Progenitor cell of endocrine pancreas (in vitro differentiated cells): ENCODE data around the gene PRKCG. TPM values are rescaled to one million over a fixed set of nuclear protein-coding genes. Genes with fewer than 3 reads are reported as not detected.

ENCODE experiments used
- DNase-seq: peaks from one replicate; pipeline ENCODE4 v3.0.0; 2021; ENCODE audit warnings: low spot score; ENCODE audit not compliant: unreplicated experiment
- H3K27ac Mint-ChIP-seq: 2 replicates; pipeline ENCODE4 v1.8.0; 2021; ENCODE audit warnings: mild to moderate bottlenecking, moderate library complexity, mixed read lengths
- H3K27me3 Mint-ChIP-seq: 2 replicates; pipeline ENCODE4 v1.8.0; 2021; ENCODE audit warnings: mixed read lengths
- H3K36me3 Mint-ChIP-seq: 2 replicates; pipeline ENCODE4 v1.8.0; 2022; ENCODE audit warnings: mixed read lengths; ENCODE audit not compliant: insufficient read depth
- H3K4me1 Mint-ChIP-seq: 2 replicates; pipeline ENCODE4 v1.8.0; 2021; ENCODE audit warnings: low read depth, mixed read lengths
- H3K4me3 Mint-ChIP-seq: 2 replicates; pipeline ENCODE4 v1.8.0; 2021; ENCODE audit warnings: low read depth, mild to moderate bottlenecking, moderate library complexity, mixed read lengths
- H3K9me3 Mint-ChIP-seq: 2 replicates; pipeline ENCODE4 v1.8.0; 2021; ENCODE audit warnings: low read depth, mixed read lengths
- total RNA-seq: library from RNA; stranded (reverse); gene quantifications from 2 replicates; pipeline ENCODE4 v1.2.1, GENCODE V29; 2021
- TF ChIP-seq, protein P1 (sequence below): fragments of 200-600 bp; sonication (generic); IDR thresholded peaks from one replicate; pipeline ENCODE4 v1.5.0; 2021; ENCODE audit warnings: antibody characterized with exemption, mild to moderate bottlenecking; ENCODE audit not compliant: unreplicated experiment

Gene PRKCG
- total RNA-seq, 1 donor from 2014 or later: 8.4 TPM

DNA sequence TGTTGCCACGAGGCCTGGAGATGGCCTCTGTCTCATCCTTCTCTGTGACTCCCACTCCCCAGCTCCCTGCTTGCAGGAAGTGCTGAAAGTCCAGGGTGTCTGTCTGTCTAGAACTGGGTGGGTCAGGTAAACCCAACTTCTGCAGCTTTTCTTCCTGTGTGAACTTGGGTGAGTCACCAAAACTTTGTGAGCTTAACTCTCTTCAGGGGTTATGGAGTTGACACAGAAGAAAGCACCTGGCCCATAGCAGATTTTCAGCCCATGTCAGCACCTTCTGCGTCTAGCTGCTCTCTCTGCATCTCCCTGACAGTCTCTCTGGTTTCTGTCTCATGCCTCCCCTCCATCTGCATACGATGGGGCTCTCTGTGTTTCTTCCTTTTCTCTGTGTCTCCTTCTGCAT is 22.9 kb downstream of the PRKCG start:
- Mint-ChIP-seq H3K9me3 (no peaks in the 10 kb centered on the region), H3K36me3 (no peaks in the 10 kb centered on the region), H3K27me3 (peaks cover 71% of the 10 kb centered on the region), H3K27ac (no peak overlapping the region), H3K4me3 (no peak overlapping the region), H3K4me1 (peaks cover 9% of the 10 kb centered on the region)
- DNase-seq: no peak
- TF ChIP-seq, protein P1, sequence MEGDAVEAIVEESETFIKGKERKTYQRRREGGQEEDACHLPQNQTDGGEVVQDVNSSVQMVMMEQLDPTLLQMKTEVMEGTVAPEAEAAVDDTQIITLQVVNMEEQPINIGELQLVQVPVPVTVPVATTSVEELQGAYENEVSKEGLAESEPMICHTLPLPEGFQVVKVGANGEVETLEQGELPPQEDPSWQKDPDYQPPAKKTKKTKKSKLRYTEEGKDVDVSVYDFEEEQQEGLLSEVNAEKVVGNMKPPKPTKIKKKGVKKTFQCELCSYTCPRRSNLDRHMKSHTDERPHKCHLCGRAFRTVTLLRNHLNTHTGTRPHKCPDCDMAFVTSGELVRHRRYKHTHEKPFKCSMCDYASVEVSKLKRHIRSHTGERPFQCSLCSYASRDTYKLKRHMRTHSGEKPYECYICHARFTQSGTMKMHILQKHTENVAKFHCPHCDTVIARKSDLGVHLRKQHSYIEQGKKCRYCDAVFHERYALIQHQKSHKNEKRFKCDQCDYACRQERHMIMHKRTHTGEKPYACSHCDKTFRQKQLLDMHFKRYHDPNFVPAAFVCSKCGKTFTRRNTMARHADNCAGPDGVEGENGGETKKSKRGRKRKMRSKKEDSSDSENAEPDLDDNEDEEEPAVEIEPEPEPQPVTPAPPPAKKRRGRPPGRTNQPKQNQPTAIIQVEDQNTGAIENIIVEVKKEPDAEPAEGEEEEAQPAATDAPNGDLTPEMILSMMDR: no peak

DNA sequence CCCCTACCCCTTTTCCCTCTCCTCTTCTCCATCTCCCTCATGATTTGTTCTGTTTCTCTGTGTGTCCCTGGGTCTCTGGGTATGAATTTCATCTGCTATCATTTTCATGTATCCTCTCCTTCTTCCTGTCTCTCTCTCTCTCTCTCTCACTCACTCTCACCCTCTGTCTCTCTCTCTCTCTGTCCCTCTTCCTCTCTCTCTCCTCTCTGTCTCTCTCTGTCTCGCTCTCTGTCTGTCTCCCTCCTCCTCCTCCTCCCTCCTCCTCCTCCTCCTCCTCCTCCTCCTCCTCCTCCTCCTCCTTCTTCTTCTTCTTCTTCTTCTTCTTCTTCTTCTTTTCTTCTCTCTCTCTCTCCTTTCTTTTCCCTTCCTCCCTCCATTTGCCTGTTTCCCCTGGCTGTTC is 23.8 kb downstream of the PRKCG start:
- no peak for DNase-seq
- Mint-ChIP-seq H3K36me3 (no peaks in the 10 kb centered on the region), H3K4me1 (peaks cover 10% of the 10 kb centered on the region), H3K9me3 (no peaks in the 10 kb centered on the region), H3K27ac (no peak overlapping the region), H3K4me3 (no peak overlapping the region), H3K27me3 (peaks cover 74% of the 10 kb centered on the region)
- TF ChIP-seq, protein P1: no peak

DNA sequence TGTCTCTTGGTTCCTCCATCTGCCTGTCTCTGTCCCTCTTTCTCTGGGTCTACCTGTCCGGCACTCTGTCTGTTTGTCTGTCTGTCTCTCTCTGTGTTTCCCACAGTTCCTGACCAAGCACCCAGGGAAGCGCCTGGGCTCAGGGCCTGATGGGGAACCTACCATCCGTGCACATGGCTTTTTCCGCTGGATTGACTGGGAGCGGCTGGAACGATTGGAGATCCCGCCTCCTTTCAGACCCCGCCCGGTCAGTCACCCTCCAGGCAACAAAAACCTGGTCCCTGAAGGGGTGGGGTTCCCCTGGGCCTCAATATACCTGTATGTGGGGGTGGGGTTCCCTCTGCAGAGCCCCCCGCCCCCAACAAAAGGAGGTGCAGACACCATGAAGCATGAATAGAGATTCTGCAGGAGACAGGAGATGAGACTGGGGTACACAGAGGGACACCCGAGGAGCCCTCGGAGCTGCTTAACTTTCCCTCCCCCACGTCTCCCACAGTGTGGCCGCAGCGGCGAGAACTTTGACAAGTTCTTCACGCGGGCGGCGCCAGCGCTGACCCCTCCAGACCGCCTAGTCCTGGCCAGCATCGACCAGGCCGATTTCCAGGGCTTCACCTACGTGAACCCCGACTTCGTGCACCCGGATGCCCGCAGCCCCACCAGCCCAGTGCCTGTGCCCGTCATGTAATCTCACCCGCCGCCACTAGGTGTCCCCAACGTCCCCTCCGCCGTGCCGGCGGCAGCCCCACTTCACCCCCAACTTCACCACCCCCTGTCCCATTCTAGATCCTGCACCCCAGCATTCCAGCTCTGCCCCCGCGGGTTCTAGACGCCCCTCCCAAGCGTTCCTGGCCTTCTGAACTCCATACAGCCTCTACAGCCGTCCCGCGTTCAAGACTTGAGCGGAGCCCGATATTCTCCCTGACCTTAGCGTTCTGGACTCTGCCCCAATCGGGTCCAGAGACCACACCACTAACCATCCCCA is 24.5 kb downstream of the PRKCG start:
- TF ChIP-seq, protein P1: peak; percentile 80
- Mint-ChIP-seq H3K4me3 (no peak overlapping the region), H3K4me1 (peaks cover 10% of the 10 kb centered on the region), H3K27ac (no peak overlapping the region), H3K27me3 (peaks cover 78% of the 10 kb centered on the region), H3K9me3 (no peaks in the 10 kb centered on the region), H3K36me3 (no peaks in the 10 kb centered on the region)
- DNase-seq: peak; percentile 43

DNA sequence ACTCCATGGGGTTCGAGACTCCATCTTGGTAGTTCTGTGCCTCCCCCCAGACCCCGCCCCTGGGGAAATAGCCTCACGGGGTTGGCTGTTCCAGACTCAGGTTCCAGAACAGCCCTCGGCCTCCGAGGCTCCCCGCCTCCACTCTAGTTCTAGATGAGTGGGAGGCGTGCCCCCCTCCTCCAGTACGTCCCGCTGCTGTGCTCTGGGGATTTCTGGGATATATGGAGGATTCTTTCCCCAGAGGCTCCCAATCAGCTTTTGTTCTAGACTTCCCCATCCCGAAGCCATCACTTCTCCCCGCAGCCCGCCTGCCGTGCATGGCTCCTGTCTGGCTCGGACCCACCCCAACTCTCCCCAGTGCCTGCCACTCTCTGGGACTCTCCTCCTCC is 25.2 kb downstream of the PRKCG start:
- Mint-ChIP-seq H3K27me3 (peaks cover 85% of the 10 kb centered on the region), H3K9me3 (no peaks in the 10 kb centered on the region), H3K4me1 (peaks cover 10% of the 10 kb centered on the region), H3K27ac (no peak overlapping the region), H3K36me3 (no peaks in the 10 kb centered on the region), H3K4me3 (peak overlapping the region; percentile 32)
- TF ChIP-seq, protein P1: no peak
- DNase-seq: no peak

DNA sequence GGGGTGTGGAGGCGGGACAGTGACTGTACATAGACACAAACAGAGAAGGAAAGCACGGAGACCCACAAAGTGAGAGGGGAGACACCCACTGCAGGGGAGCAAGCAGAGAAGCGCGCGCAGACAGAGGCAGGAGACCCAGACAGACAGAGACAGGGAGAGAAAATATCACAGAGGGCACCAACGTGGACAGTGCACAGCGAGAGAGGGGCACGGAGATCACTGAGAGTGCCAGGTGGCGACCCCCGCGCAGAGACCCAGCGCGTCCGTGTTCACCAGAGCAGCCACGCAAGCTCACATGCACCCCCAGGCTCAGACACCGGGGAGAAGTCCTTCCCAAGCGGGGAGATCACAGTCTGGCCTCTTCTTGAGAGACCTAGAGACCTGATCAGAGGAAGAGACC is 25.7 kb downstream of the PRKCG start:
- Mint-ChIP-seq H3K9me3 (no peaks in the 10 kb centered on the region), H3K36me3 (no peaks in the 10 kb centered on the region), H3K27ac (no peak overlapping the region), H3K4me1 (peaks cover 10% of the 10 kb centered on the region), H3K4me3 (peak overlapping the region; percentile 32), H3K27me3 (peaks cover 90% of the 10 kb centered on the region)
- TF ChIP-seq, protein P1: no peak
- DNase-seq: no peak
